MCF 10A (cell line): ENCODE results near the gene PLEKHA6. TPM values are rescaled to one million over a fixed set of nuclear protein-coding genes. Genes with fewer than 3 reads are reported as not detected.
"Not testable (repeated sequence)": the region's sequence is repeated elsewhere in the genome, so short reads cannot be mapped to it uniquely, and the experiment has no call there.

Source experiments
- BruUV-seq: library from RNA; stranded (reverse); fragments of 400-500 nt; replicated peaks from 2 replicates; lab custom pipeline; 2021; lab: Mats Ljungman, UMichigan
- CTCF ChIA-PET: fragments of 300-600 bp; sonication (Branson Sonifier 250); formaldehyde crosslinking; extraction: SDS; loops from one replicate; lab custom pipeline; 2021; ENCODE audit warnings: antibody characterized with exemption, inconsistent platforms; lab: Yijun Ruan, JAX
- POLR2A ChIA-PET: fragments of 300-600, 350-650 bp; sonication (Branson Sonifier 250); formaldehyde crosslinking; extraction: SDS; loops from one replicate; lab custom pipeline; 2020; ENCODE audit warnings: antibody characterized with exemption, inconsistent platforms; lab: Yijun Ruan, JAX
- DNase-seq: peaks from one replicate; pipeline ENCODE4 v3.0.0-alpha.2; 2018; ENCODE audit not compliant: unreplicated experiment
- H3K27ac Mint-ChIP-seq: one replicate; pipeline ENCODE4 v1.8.0; 2022; ENCODE audit warnings: mild to moderate bottlenecking, low read depth, mixed read lengths; ENCODE audit not compliant: unreplicated experiment
- H3K27me3 Mint-ChIP-seq: one replicate; pipeline ENCODE4 v1.8.0; 2022; ENCODE audit warnings: mixed read lengths; ENCODE audit not compliant: insufficient read depth, unreplicated experiment
- H3K36me3 Mint-ChIP-seq: one replicate; pipeline ENCODE4 v1.8.0; 2022; ENCODE audit warnings: mild to moderate bottlenecking, moderate library complexity, mixed read lengths; ENCODE audit not compliant: insufficient read depth, unreplicated experiment
- H3K4me1 Mint-ChIP-seq: one replicate; pipeline ENCODE4 v1.8.0; 2022; ENCODE audit warnings: mixed read lengths; ENCODE audit not compliant: insufficient read depth, unreplicated experiment
- H3K4me3 Mint-ChIP-seq: one replicate; pipeline ENCODE4 v1.8.0; 2022; ENCODE audit warnings: mild to moderate bottlenecking, moderate library complexity, mixed read lengths; ENCODE audit not compliant: unreplicated experiment
- H3K9me3 Mint-ChIP-seq: one replicate; pipeline ENCODE4 v1.8.0; 2022; ENCODE audit warnings: mixed read lengths; ENCODE audit not compliant: unreplicated experiment
- intact Hi-C: fragments of 100-400 bp; cut with micrococcal nuclease; formaldehyde crosslinking; loops from 2 replicates; pipeline ENCODE4 v1.14.1; 2022
- total RNA-seq: library from RNA; stranded (reverse); gene quantifications from 2 replicates; pipeline ENCODE4 v1.2.3, GENCODE V29; 2022
- TF ChIP-seq, protein P1 (sequence below): fragments of 200-600 bp; IDR thresholded peaks from one replicate; pipeline ENCODE4 v1.8.0; 2022; ENCODE audit warnings: antibody characterized with exemption, mild to moderate bottlenecking; ENCODE audit not compliant: unreplicated experiment

Gene PLEKHA6
- total RNA-seq, 1 experiment from 2014 or later: 75.9 TPM

DNA sequence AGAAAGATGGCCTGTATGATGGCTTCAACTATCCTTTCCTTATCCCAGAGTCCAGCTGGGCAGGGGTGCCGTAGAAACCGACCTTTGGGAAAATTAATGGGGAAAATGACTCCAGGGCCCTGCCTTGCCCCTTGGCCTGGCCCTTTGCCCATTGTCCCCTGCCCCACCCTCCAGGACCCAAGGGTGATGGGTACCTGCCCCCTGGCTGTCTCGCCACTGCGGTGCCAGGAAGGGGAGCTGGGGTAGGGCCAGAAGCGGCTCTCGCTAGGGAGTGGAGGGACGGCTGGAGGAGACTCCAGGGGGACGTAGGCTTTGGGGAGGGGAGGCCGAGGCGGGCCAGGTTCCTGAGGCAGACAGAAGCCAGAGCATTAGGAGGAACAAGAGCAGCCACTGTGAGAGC is 116.8 kb downstream of the PLEKHA6 start:
- no peaks in the 10 kb centered on the region for H3K27me3 Mint-ChIP-seq
- no TSS peak for BruUV-seq

DNA sequence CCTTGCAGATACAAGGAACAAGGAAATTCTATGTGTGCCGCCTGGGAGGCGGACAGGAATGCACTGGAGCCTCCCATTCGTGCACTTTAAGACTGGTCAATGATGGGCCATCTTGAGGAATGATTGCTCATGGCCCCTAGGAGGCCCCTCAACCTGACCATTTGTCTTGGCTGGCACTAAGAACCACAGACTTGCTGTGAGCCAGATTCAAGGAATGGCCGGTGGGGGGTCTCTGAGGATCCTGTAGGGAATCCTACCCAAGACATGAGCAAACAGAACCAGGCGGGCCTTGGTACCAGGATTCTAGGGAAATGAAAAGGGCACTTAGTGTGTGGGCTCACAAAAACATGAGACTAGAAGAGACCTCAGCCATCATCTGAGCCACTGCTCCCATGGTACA is 117.8 kb downstream of the PLEKHA6 start:
- intact Hi-C loops: no loop called here
- TF ChIP-seq, protein P1, sequence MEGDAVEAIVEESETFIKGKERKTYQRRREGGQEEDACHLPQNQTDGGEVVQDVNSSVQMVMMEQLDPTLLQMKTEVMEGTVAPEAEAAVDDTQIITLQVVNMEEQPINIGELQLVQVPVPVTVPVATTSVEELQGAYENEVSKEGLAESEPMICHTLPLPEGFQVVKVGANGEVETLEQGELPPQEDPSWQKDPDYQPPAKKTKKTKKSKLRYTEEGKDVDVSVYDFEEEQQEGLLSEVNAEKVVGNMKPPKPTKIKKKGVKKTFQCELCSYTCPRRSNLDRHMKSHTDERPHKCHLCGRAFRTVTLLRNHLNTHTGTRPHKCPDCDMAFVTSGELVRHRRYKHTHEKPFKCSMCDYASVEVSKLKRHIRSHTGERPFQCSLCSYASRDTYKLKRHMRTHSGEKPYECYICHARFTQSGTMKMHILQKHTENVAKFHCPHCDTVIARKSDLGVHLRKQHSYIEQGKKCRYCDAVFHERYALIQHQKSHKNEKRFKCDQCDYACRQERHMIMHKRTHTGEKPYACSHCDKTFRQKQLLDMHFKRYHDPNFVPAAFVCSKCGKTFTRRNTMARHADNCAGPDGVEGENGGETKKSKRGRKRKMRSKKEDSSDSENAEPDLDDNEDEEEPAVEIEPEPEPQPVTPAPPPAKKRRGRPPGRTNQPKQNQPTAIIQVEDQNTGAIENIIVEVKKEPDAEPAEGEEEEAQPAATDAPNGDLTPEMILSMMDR: no peak
- Mint-ChIP-seq H3K27ac (no peak overlapping the region), H3K36me3 (peaks cover 92% of the 10 kb centered on the region), H3K4me1 (no peaks in the 10 kb centered on the region), H3K9me3 (no peaks in the 10 kb centered on the region), H3K27me3 (no peaks in the 10 kb centered on the region), H3K4me3 (no peak overlapping the region)
- POLR2A ChIA-PET: no interaction called here
- no TSS peak for BruUV-seq
- no peak for DNase-seq
- CTCF ChIA-PET: interaction anchor here (0.6 to 4.2 kb wide), 4 partner anchors 11 to 83 kb away, joined by 4 to 17 read pairs (median 5); no protein-coding TSS in a partner anchor

More for the DNA sequence above, 116.8 kb downstream of the PLEKHA6 start:
- H3K4me1 Mint-ChIP-seq: no peaks in the 10 kb centered on the region
- intact Hi-C loops: no loop called here
- TF ChIP-seq, protein P1: no peak
- ChIA-PET CTCF (interaction anchor here (0.6 to 4.2 kb wide), 7 partner anchors 15 to 155 kb away, joined by 3 to 17 read pairs (median 3); no protein-coding TSS in a partner anchor), POLR2A (no interaction called here)
- H3K9me3 Mint-ChIP-seq: no peaks in the 10 kb centered on the region
- no peak for DNase-seq
- no peak overlapping the region for H3K27ac Mint-ChIP-seq
- H3K36me3 Mint-ChIP-seq: peaks cover 95% of the 10 kb centered on the region
- no peak overlapping the region for H3K4me3 Mint-ChIP-seq

DNA sequence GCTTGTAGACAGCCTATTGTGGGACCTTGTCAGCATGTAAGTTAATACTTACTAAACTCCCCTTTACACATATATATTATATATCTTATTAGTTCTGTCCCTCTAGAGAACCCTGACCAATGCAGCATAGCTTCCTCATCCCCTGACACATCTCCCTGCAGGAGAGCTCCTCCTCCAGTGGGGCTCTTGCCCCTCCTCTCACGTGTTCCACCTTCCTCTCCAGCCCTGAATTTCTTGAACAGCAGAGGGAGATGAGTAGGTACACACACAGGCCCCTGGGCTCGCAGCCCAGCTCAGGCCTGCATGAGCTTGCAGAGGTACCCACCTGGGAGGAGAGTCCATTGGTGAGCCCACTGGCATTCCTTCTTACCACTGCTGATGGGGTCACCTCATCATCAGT is 118.7 kb downstream of the PLEKHA6 start:
- intact Hi-C loops: no loop called here

DNA sequence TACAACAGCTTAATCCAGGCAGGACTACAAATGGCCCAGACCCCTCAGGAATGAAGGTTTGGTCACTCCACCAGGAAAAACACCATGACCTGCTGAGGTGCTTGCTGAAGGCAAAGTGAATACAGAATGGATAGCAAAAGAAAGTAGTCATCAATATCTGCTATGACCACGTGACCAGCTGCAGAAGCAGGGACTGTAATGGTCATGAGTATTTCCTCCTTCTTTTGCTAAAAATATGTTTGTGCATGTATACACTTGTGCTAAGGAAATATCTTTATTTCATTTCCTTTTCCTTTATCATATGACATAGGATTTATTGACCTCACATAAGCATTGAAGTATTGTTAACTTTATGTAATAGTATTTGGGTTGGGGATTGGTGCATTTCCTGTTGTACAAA is 119.5 kb downstream of the PLEKHA6 start:
- TF ChIP-seq, protein P1: no peak
- Mint-ChIP-seq H3K36me3 (peaks cover 90% of the 10 kb centered on the region), H3K4me3 (no peak overlapping the region), H3K4me1 (no peaks in the 10 kb centered on the region), H3K27ac (no peak overlapping the region), H3K27me3 (no peaks in the 10 kb centered on the region), H3K9me3 (no peaks in the 10 kb centered on the region)
- POLR2A ChIA-PET: interaction anchor here (1.2 kb wide), 1 partner anchor 10 kb away, joined by 3 read pairs; no protein-coding TSS in a partner anchor
- intact Hi-C loops: no loop called here
- CTCF ChIA-PET: interaction anchor here (0.6 to 1.4 kb wide), 4 partner anchors 11 to 721 kb away, joined by 3 to 6 read pairs (median 3); no protein-coding TSS in a partner anchor
- BruUV-seq: no TSS peak
- no peak for DNase-seq

More for the DNA sequence above, 118.7 kb downstream of the PLEKHA6 start:
- peaks cover 90% of the 10 kb centered on the region for H3K36me3 Mint-ChIP-seq
- H3K27me3 Mint-ChIP-seq: no peaks in the 10 kb centered on the region
- H3K4me1 Mint-ChIP-seq: no peaks in the 10 kb centered on the region
- ChIA-PET CTCF (interaction anchor here (0.6 to 4.2 kb wide), 6 partner anchors 12 to 249 kb away, joined by 3 to 17 read pairs (median 4); no protein-coding TSS in a partner anchor), POLR2A (interaction anchor here (0.5 to 1.2 kb wide), 3 partner anchors 9 to 935 kb away, joined by 3 to 4 read pairs (median 3); no protein-coding TSS in a partner anchor)
- H3K9me3 Mint-ChIP-seq: no peaks in the 10 kb centered on the region
- DNase-seq: peak; percentile 20
- TF ChIP-seq, protein P1: no peak
- H3K27ac Mint-ChIP-seq: no peak overlapping the region
- H3K4me3 Mint-ChIP-seq: no peak overlapping the region
- no TSS peak for BruUV-seq

DNA sequence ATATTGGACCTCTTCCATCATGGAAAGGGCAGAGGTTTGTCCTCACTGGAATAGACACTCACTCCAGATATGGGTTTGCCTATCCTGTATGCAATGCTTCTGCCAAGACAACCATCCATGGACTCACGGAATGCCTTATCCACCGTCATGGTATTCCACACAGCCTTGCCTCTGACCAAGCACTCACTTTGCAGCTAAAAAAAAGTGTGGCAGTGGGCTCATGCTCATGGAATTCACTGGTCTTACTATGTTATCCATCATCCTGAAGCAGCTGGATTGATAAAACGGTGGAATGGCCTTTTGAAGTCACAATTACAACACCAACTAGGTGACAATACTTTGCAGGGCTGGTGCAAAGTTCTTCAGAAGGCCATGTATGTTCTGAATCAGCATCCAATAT is 120.3 kb downstream of the PLEKHA6 start:
- BruUV-seq, H3K9me3 Mint-ChIP-seq, H3K4me3 Mint-ChIP-seq, intact Hi-C loops, H3K27me3 Mint-ChIP-seq, H3K27ac Mint-ChIP-seq, DNase-seq, H3K4me1 Mint-ChIP-seq: not testable (repeated sequence)
- POLR2A ChIA-PET: interaction anchor here (0.8 kb wide), 1 partner anchor 112 kb away, joined by 3 read pairs; no protein-coding TSS in a partner anchor
- H3K36me3 Mint-ChIP-seq: peaks cover 90% of the 10 kb centered on the region
- CTCF ChIA-PET: interaction anchor here (0.5 to 0.9 kb wide), 4 partner anchors 13 to 722 kb away, joined by 3 read pairs; no protein-coding TSS in a partner anchor

DNA sequence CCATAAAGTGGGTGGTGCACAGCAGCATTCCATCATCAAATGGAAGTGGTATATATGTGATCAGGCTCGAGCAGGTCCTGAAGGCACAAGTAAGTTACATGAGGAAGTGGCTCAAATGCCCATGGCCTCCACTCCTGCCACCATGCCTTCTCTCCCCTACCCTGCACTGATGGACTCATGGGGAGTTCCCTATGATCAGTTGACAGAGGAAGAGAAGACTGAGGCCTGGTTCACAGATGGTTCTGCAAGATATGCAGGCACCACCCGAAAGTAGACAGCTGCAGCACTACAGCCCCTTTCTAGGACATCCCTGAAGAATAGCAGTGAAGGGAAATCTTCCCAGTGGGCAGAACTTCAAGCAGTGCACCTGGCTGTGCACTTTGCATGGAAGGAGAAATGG is 121.2 kb downstream of the PLEKHA6 start:
- H3K4me3 Mint-ChIP-seq, H3K27me3 Mint-ChIP-seq, H3K4me1 Mint-ChIP-seq, DNase-seq, BruUV-seq, intact Hi-C loops, H3K27ac Mint-ChIP-seq, H3K9me3 Mint-ChIP-seq: not testable (repeated sequence)
- CTCF ChIA-PET: interaction anchor here (0.9 to 1.2 kb wide), 2 partner anchors 9 to 14 kb away, joined by 3 read pairs; no protein-coding TSS in a partner anchor
- H3K36me3 Mint-ChIP-seq: peaks cover 93% of the 10 kb centered on the region
- POLR2A ChIA-PET: interaction anchor here (0.6 kb wide), 1 partner anchor 26 kb away, joined by 3 read pairs; no protein-coding TSS in a partner anchor
